Heart left ventricle (tissue), 16 donors: ENCODE data around the gene EYS. TPM values are rescaled to one million over a fixed set of nuclear protein-coding genes. Genes with fewer than 3 reads are reported as not detected.

Source experiments
- ATAC-seq, 4 donors: fragments of 200-7000 bp; cut with Tn5 transposase; one replicate each; pipeline ENCODE4 v1.9.1; 2020 to 2022; ENCODE audit warnings: moderate library complexity in 4 of 4, mild to moderate bottlenecking in 3 of 4, moderate number of reproducible peaks in 1 of 4
- DNase-seq, 5 donors: peaks; one replicate each; pipeline ENCODE4 v3.0.0-alpha.2; 2020
- H3K27ac ChIP-seq, 12 donors: fragments of 200-600 bp; sonication (generic) in 4 of 12; one replicate each; pipeline versions ENCODE4 v1.5.0 to v1.8.0; 2016 to 2022; ENCODE audit warnings: mild to moderate bottlenecking in 2 of 12
- H3K27me3 ChIP-seq, 9 donors: fragments of 200-600 bp; sonication (generic) in 2 of 9; one replicate each; pipeline versions ENCODE4 v1.5.1 to v1.8.0; 2016 to 2022; ENCODE audit warnings: mild to moderate bottlenecking in 3 of 9
- H3K36me3 ChIP-seq, 9 donors: fragments of 200-600 bp; sonication (generic) in 2 of 9; one replicate each; pipeline versions ENCODE4 v1.5.0 to v1.8.0; 2018 to 2022; ENCODE audit warnings: mild to moderate bottlenecking in 2 of 9
- H3K4me1 ChIP-seq, 12 donors: fragments of 200-600 bp; sonication (generic) in 4 of 12; one replicate each; pipeline versions ENCODE4 v1.5.0 to v1.8.0; 2016 to 2022; ENCODE audit warnings: mild to moderate bottlenecking in 3 of 12
- H3K4me3 ChIP-seq, 12 donors: fragments of 200-600 bp; sonication (generic) in 4 of 12; one replicate each; pipeline versions ENCODE4 v1.5.0 to v1.8.0; 2017 to 2022; ENCODE audit warnings: mild to moderate bottlenecking in 9 of 12, moderate library complexity in 4 of 12
- H3K9me3 ChIP-seq, 12 donors: fragments of 200-600 bp; sonication (generic) in 4 of 12; one replicate each; pipeline versions ENCODE4 v1.5.0 to v1.8.0; 2016 to 2022; ENCODE audit warnings: mild to moderate bottlenecking in 1 of 12
- POLR2A ChIP-seq, 2 donors: fragments of 450-650 bp; IDR thresholded peaks; one replicate each; pipeline ENCODE4 v1.6.1; 2017; ENCODE audit warnings: antibody characterized with exemption in 2 of 2, mild to moderate bottlenecking in 2 of 2, moderate library complexity in 2 of 2
- WGBS, 4 donors: extraction: QIAGEN DNeasy Blood & Tissue Kit in 2 of 4; methylation state at CpG; one replicate each; pipeline versions ENCODE4 v1.1.5 to v1.1.7; 2013 to 2018; 5-methylcytosine and 5-hydroxymethylcytosine counted together
- intact Hi-C, 10 donors: fragments of 100-400 bp; cut with DNase I; formaldehyde crosslinking; loops; one replicate each; pipeline versions ENCODE4 v1.11.1 to v1.14.2; 2022
- polyA plus RNA-seq, 2 donors: library from polyadenylated mRNA; stranded (reverse); fragments of 200-250 nt; gene quantifications; one replicate each; pipeline ENCODE4 v1.2.3, GENCODE V29; 2013
- total RNA-seq, 9 donors: library from RNA; depleted of rRNA in 2 of 9; stranded (reverse); fragments of >200 nt in 2 of 9; fragmentation: NEBNext Ultra II Directional in 3 of 9; extraction: Animal tissue kit (Norgen Biotek cat#: 25700) in 3 of 9; gene quantifications; one replicate each; pipeline versions ENCODE4 v1.1.0 to v1.2.4, GENCODE V29; 2016 to 2023
- TF ChIP-seq, protein P1 (sequence below), 12 donors: fragments of 200-600 bp; sonication (generic) in 4 of 12; IDR thresholded peaks; one replicate each; pipeline versions ENCODE4 v1.5.0 to v1.8.0; 2018 to 2022; ENCODE audit warnings: antibody characterized with exemption in 12 of 12, mild to moderate bottlenecking in 5 of 12
- donor health status: ischemic (EF 13 %, LVEDD 7.1; RV severe dilation, severe dysfunction).
- donor health status: healthy with polysubstance abuse.
- donor health status: DM: no; HTN: yes; CAD: no.
- donor health status: DM: no; HTN: no; CAD: no.
- donor health status: ischemic (EF 25% LVEDD 6.9; RV normal size, moderate dysfunction).
- donor health status: ischemic (EF 25% LVEDD 5.7; RV mildly dilated, moderate dysfunction).
- donor health status: healthy.
- donor health status: DM: yes; HTN: yes; CAD: no.
- donor health status: ischemic (EF 35%, LVEDD 5.7; RV mildly dilated, moderate dysfunction).
- donor health status: nonischemic (EF 11% LVEDD 7.7; RV severe dilation, severe dysfunction).
- donor health status: DM: yes; HTN: yes; CAD: no.
- donor health status: PGD.
- donor health status: ischemic (EF 29% LVEDD 5.4; RV normal size, mild dysfunction).
- donor health status: nonischemic (EF 23%, LVEDD 6.1; RV moderate dilation, normal function).

The EYS gene
- total and polyA plus RNA-seq, 11 donors: 0.07 to 0.27 (median 0.08) TPM; not detected in 8

DNA sequence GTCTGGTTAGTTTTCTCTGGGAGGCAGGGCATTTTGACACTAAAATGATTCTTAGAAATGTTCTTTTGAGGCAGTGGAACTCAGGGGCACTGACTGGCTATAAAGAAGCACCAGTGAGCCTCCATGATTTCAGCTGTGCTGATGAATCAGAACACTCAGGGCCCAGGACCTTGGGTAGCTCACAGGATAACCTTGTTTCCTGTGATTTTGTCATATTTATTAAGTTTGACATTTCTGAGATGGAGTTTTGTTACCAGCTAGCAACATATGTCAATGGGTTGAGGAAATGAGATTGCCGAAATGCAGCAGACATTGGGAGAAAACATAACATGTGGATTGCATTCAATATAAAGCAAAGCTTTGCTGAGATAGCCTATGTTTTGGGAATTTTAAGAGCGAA, 802.4 kb downstream of the EYS start:
- 79 to 91% (median 84%) methylated on average over 2 of the region's 2 CpGs for WGBS, 4 donors
- no peak for TF ChIP-seq POLR2A (IDR thresholded peaks at IDR 0.05)
- TF ChIP-seq, protein P1, sequence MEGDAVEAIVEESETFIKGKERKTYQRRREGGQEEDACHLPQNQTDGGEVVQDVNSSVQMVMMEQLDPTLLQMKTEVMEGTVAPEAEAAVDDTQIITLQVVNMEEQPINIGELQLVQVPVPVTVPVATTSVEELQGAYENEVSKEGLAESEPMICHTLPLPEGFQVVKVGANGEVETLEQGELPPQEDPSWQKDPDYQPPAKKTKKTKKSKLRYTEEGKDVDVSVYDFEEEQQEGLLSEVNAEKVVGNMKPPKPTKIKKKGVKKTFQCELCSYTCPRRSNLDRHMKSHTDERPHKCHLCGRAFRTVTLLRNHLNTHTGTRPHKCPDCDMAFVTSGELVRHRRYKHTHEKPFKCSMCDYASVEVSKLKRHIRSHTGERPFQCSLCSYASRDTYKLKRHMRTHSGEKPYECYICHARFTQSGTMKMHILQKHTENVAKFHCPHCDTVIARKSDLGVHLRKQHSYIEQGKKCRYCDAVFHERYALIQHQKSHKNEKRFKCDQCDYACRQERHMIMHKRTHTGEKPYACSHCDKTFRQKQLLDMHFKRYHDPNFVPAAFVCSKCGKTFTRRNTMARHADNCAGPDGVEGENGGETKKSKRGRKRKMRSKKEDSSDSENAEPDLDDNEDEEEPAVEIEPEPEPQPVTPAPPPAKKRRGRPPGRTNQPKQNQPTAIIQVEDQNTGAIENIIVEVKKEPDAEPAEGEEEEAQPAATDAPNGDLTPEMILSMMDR (IDR thresholded peaks at IDR 0.05): no peak
- intact Hi-C loops: no loop called here

GRCh38 chr6:64902596-64902995, 804.4 kb downstream of the EYS start:
- TF ChIP-seq, protein P1 (IDR thresholded peaks at IDR 0.05): no peak
- TF ChIP-seq POLR2A (IDR thresholded peaks at IDR 0.05): no peak
- Histone ChIP-seq H3K27ac (no peak overlapping the region), H3K36me3 (no peaks in the 10 kb centered on the region), H3K9me3 (peaks cover 0 to 6% (median 0%) of the 10 kb centered on the region in 12 donors), H3K27me3 (no peaks in the 10 kb centered on the region), H3K4me1 (no peaks in the 10 kb centered on the region), H3K4me3 (no peak overlapping the region)
- no peak for ATAC-seq
- intact Hi-C loops: no loop called here
- no peak for DNase-seq

More for the DNA sequence above, 802.4 kb downstream of the EYS start:
- Histone ChIP-seq H3K4me3 (no peak overlapping the region), H3K4me1 (no peaks in the 10 kb centered on the region), H3K27me3 (no peaks in the 10 kb centered on the region), H3K9me3 (peaks cover 0 to 4% (median 0%) of the 10 kb centered on the region in 12 donors), H3K36me3 (no peaks in the 10 kb centered on the region), H3K27ac (no peak overlapping the region)
- no peak for ATAC-seq
- DNase-seq: no peak

DNA sequence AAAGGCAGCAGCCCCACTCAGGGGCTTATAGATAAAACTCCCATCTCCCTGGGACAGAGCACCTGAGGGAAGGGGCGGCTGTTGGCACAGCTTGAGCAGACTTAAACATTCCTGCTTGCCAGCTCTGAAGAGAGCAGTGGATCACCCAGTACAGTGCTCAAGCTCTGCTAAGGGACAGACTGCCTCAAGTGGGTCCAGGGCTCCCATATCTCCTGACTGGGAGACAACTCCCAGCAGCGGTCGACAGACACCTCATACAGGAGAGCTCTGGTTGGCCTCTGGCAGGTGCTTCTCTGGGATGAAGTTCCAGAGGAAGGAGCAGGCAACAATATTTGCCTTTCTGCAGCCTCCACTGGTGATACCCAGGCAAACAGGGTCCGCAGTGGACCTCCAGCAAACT, 810.1 kb downstream of the EYS start:
- TF ChIP-seq, protein P1 (IDR thresholded peaks at IDR 0.05): no peak
- no peak for TF ChIP-seq POLR2A (IDR thresholded peaks at IDR 0.05)
- intact Hi-C loops: no loop called here
- DNase-seq: no peak
- Histone ChIP-seq H3K36me3 (no peaks in the 10 kb centered on the region), H3K4me1 (no peaks in the 10 kb centered on the region), H3K9me3 (peaks cover 0 to 6% (median 0%) of the 10 kb centered on the region in 12 donors), H3K4me3 (no peak overlapping the region), H3K27ac (no peak overlapping the region), H3K27me3 (no peaks in the 10 kb centered on the region)
- 82 to 95% (median 94%) methylated on average over 2 to 4 of the region's 4 CpGs for WGBS, 4 donors
- ATAC-seq: no peak

DNA sequence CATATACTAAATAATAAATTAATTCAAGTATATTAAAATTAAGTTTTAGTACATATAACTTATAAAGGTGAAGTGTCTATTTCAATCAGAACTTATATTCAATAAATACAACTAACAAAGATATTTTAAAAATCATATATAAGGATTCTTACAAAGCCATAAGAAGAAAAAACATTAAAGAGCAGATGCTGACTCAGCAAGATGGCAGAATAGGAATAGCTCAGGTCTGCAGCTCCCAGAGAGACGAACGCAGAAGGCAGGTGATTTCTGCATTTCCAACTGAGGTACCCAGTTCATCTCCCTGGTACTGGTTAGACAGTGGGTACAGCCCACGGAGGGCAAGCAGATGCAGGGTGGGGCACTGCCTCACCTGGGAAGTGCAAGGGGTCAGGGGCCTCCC, 811.1 kb downstream of the EYS start:
- Histone ChIP-seq H3K27ac (no peak overlapping the region), H3K9me3 (peaks cover 0 to 6% (median 0%) of the 10 kb centered on the region in 12 donors), H3K4me3 (no peak overlapping the region), H3K27me3 (no peaks in the 10 kb centered on the region), H3K36me3 (no peaks in the 10 kb centered on the region), H3K4me1 (no peaks in the 10 kb centered on the region)
- TF ChIP-seq, protein P1 (IDR thresholded peaks at IDR 0.05): no peak
- no peak for TF ChIP-seq POLR2A (IDR thresholded peaks at IDR 0.05)
- WGBS, 4 donors: 70 to 91% (median 87%) methylated on average over 3 of the region's 3 CpGs
- ATAC-seq (no peak), DNase-seq (no peak)
- intact Hi-C loops: no loop called here
